H9 (cell line): ENCODE data around the gene RDH12. TPM values are rescaled to one million over a fixed set of nuclear protein-coding genes. Genes with fewer than 3 reads are reported as not detected.

Experiments used
- DNase-seq: peaks from one replicate; pipeline ENCODE4 v3.0.0-alpha.2; 2017
- H2AFZ ChIP-seq: one replicate; pipeline ENCODE4 v1.6.1; 2013; ENCODE audit warnings: mild to moderate bottlenecking, low read length, control low read depth, moderate library complexity
- H2AK5ac ChIP-seq: 2 replicates; pipeline ENCODE4 v1.6.1; 2013; ENCODE audit warnings: low read length, control low read depth, mixed read lengths; ENCODE audit not compliant: insufficient read length
- H2BK120ac ChIP-seq: one replicate; pipeline ENCODE4 v1.6.1; 2013; ENCODE audit warnings: low read depth, mild to moderate bottlenecking, low read length, control low read depth, inconsistent platforms; ENCODE audit not compliant: poor library complexity, severe bottlenecking
- H2BK12ac ChIP-seq: 2 replicates; pipeline ENCODE4 v1.6.1; 2013; ENCODE audit warnings: low read length, control low read depth, mixed read lengths, low read depth; ENCODE audit not compliant: insufficient read length
- H2BK15ac ChIP-seq: 2 replicates; pipeline ENCODE4 v1.6.1; 2013; ENCODE audit warnings: low read depth, low read length, control low read depth
- H2BK20ac ChIP-seq: one replicate; pipeline ENCODE4 v1.6.1; 2013; ENCODE audit warnings: low read depth, mild to moderate bottlenecking, low read length, control low read depth, inconsistent platforms; ENCODE audit not compliant: poor library complexity, severe bottlenecking
- H2BK5ac ChIP-seq: 2 replicates; pipeline ENCODE4 v1.6.1; 2013; ENCODE audit warnings: low read length, control low read depth, mixed read lengths; ENCODE audit not compliant: insufficient read length
- H3K14ac ChIP-seq: 2 replicates; pipeline ENCODE4 v1.6.1; 2013; ENCODE audit warnings: low read length, control low read depth; ENCODE audit not compliant: insufficient read depth
- H3K18ac ChIP-seq: 2 replicates; pipeline ENCODE4 v1.6.1; 2013; ENCODE audit warnings: low read depth, mild to moderate bottlenecking, mixed read lengths, low read length, control low read depth; ENCODE audit not compliant: insufficient read length
- H3K23ac ChIP-seq: 2 replicates; pipeline ENCODE4 v1.6.1; 2013; ENCODE audit warnings: low read length, control low read depth, mixed read lengths, low read depth; ENCODE audit not compliant: insufficient read length
- H3K23me2 ChIP-seq: 2 replicates; pipeline ENCODE4 v1.6.1; 2013; ENCODE audit warnings: low read depth, mild to moderate bottlenecking, mixed read lengths, low read length, control low read depth; ENCODE audit not compliant: insufficient read length, poor library complexity, severe bottlenecking
- H3K27ac ChIP-seq: 2 replicates; pipeline ENCODE4 v1.5.1; 2013; ENCODE audit warnings: low read length, control low read depth, mixed read lengths, low read depth; ENCODE audit not compliant: insufficient read length
- H3K27me3 ChIP-seq: 2 replicates; pipeline ENCODE4 v1.6.1; 2013; ENCODE audit warnings: low read length, control low read depth, inconsistent platforms; ENCODE audit not compliant: insufficient read depth
- H3K4ac ChIP-seq: 2 replicates; pipeline ENCODE4 v1.6.1; 2013; ENCODE audit warnings: low read depth, mild to moderate bottlenecking, control low read depth, inconsistent platforms, low read length, moderate library complexity
- H3K4me1 ChIP-seq: 2 replicates; pipeline ENCODE4 v1.6.1; 2013; ENCODE audit warnings: low read length, control low read depth, inconsistent platforms; ENCODE audit not compliant: insufficient read depth
- H3K4me2 ChIP-seq: 2 replicates; pipeline ENCODE4 v1.6.1; 2013; ENCODE audit warnings: low read length, control low read depth, mixed read lengths; ENCODE audit not compliant: insufficient read length, insufficient read depth
- H3K56ac ChIP-seq: 2 replicates; pipeline ENCODE4 v1.6.1; 2013; ENCODE audit warnings: low read depth, mild to moderate bottlenecking, mixed read lengths, low read length, control low read depth; ENCODE audit not compliant: insufficient read length
- H3K79me1 ChIP-seq: 2 replicates; pipeline ENCODE4 v1.6.1; 2013; ENCODE audit warnings: low read depth, mild to moderate bottlenecking, moderate library complexity, low read length, control low read depth, inconsistent platforms; ENCODE audit not compliant: insufficient read depth, poor library complexity, severe bottlenecking
- H3K79me2 ChIP-seq: 2 replicates; pipeline ENCODE4 v1.6.1; 2013; ENCODE audit warnings: low read length, control low read depth, inconsistent platforms; ENCODE audit not compliant: insufficient read depth
- H3K9ac ChIP-seq: 2 replicates; pipeline ENCODE4 v1.6.1; 2013; ENCODE audit warnings: low read length, control low read depth, mixed read lengths; ENCODE audit not compliant: insufficient read length; ENCODE audit errors: extremely low read depth
- H3K9me3 ChIP-seq: one replicate; pipeline ENCODE4 v1.6.1; 2013; ENCODE audit warnings: low read depth, low read length, inconsistent platforms; ENCODE audit not compliant: control insufficient read depth
- H3T11ph ChIP-seq: one replicate; pipeline ENCODE4 v1.6.1; 2013; ENCODE audit warnings: mild to moderate bottlenecking, low read length, control low read depth, inconsistent platforms
- H4K20me1 ChIP-seq: one replicate; pipeline ENCODE4 v1.6.1; 2013; ENCODE audit not compliant: control insufficient read depth, insufficient read length, insufficient read depth
- H4K5ac ChIP-seq: 2 replicates; pipeline ENCODE4 v1.6.1; 2013; ENCODE audit warnings: low read depth, mild to moderate bottlenecking, mixed read lengths, low read length, control low read depth; ENCODE audit not compliant: insufficient read length
- H4K8ac ChIP-seq: replicated peaks from 2 replicates; pipeline ENCODE4 v1.6.1; 2013; ENCODE audit warnings: low read length, control low read depth, mixed read lengths, low read depth; ENCODE audit not compliant: insufficient read length
- H4K91ac ChIP-seq: 2 replicates; pipeline ENCODE4 v1.6.1; 2013; ENCODE audit warnings: low read depth, mild to moderate bottlenecking, moderate library complexity, mixed read lengths, low read length, control low read depth; ENCODE audit not compliant: insufficient read length
- H3K27ac Mint-ChIP-seq, 3 experiments: 2 replicates in 2 of 3; 3 replicates in 1 of 3; pipeline ENCODE4 v1.8.0; 2020 to 2021; ENCODE audit warnings: mixed read lengths in 3 of 3, mild to moderate bottlenecking in 1 of 3, moderate library complexity in 1 of 3
- H3K27me3 Mint-ChIP-seq: 2 replicates; pipeline ENCODE4 v1.8.0; 2021; ENCODE audit warnings: low read depth, mild to moderate bottlenecking, moderate library complexity, mixed read lengths
- H3K36me3 Mint-ChIP-seq, 3 experiments: 2 replicates in 2 of 3; 3 replicates in 1 of 3; pipeline ENCODE4 v1.8.0; 2020 to 2021; ENCODE audit warnings: low read depth in 3 of 3, mixed read lengths in 3 of 3; ENCODE audit not compliant: insufficient read depth in 1 of 3
- H3K4me1 Mint-ChIP-seq, 2 experiments: 2 replicates each; pipeline ENCODE4 v1.8.0; 2020; ENCODE audit warnings: mixed read lengths in 2 of 2
- H3K4me3 Mint-ChIP-seq, 2 experiments: 2 replicates in 1 of 2; 3 replicates in 1 of 2; pipeline ENCODE4 v1.8.0; 2020 to 2021; ENCODE audit warnings: mild to moderate bottlenecking in 2 of 2, mixed read lengths in 2 of 2, moderate library complexity in 1 of 2
- H3K9me3 Mint-ChIP-seq, 2 experiments: 2 replicates in 1 of 2; 3 replicates in 1 of 2; pipeline ENCODE4 v1.8.0; 2020; ENCODE audit warnings: mild to moderate bottlenecking in 2 of 2, mixed read lengths in 2 of 2, moderate library complexity in 1 of 2
- WGBS: extraction: QIAGEN DNeasy Blood & Tissue Kit; methylation state at CpG from one replicate; pipeline ENCODE4 v1.1.7; 2013; ENCODE audit warnings: missing lambda C conversion rate, low lambda C conversion rate, mixed read lengths; ENCODE audit not compliant: insufficient read length; ENCODE audit errors: extremely low coverage; 5-methylcytosine and 5-hydroxymethylcytosine counted together
- total RNA-seq: library from RNA; stranded (reverse); gene quantifications from 2 replicates; pipeline ENCODE4 v1.2.1, GENCODE V29; 2021
- TF ChIP-seq, protein P1 (sequence below): fragments of 200-600 bp; sonication (generic); conservative IDR thresholded peaks from 3 replicates; pipeline ENCODE4 v1.8.0; 2021; ENCODE audit warnings: antibody characterized with exemption, mild to moderate bottlenecking

RDH12 gene
- total RNA-seq, 1 experiment from 2014 or later, result 0.74 TPM

DNA sequence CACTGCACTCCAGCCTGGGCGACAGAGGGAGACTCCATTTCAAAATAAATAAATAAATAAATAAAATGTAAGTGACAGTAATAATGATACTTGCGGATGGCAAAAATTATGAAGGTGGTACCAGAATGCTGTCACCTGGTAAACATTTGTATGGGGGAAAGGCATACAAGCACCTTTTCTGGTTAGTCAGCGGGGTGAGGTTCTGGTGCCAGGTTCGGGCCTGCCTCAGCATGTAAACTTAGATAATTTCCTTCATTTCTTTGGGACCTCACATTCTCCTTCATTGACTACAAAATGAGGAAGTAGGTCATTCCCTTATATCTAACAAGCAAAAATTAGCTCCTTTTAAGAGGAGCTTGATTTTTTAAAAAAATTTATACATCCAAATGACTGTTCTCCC is 38.1 kb upstream of the RDH12 start:
- DNase-seq, result no peak
- Histone ChIP-seq H3K9me3 (no peaks in the 10 kb centered on the region), H3K79me2 (peaks cover 3% of the 10 kb centered on the region; the same call in 1 of the 2 replicates), H3K4me2 (no peak overlapping the region), H3T11ph (no peak overlapping the region), H2BK120ac (no peak overlapping the region), H4K91ac (no peak overlapping the region), H2BK5ac (no peak overlapping the region), H2BK20ac (no peak overlapping the region), H3K14ac (no peak overlapping the region), H3K4ac (no peak overlapping the region), H3K9ac (no peak overlapping the region), H3K4me1 (no peaks in the 10 kb centered on the region), H3K27ac (no peak overlapping the region), H3K79me1 (no peaks in the 10 kb centered on the region), H2BK15ac (no peak overlapping the region), H4K8ac (no peak overlapping the region), H4K20me1 (no peaks in the 10 kb centered on the region), H3K23ac (no peak overlapping the region), H3K23me2 (no peaks in the 10 kb centered on the region), H2AFZ (no peak overlapping the region), H2AK5ac (no peak overlapping the region), H3K27me3 (no peaks in the 10 kb centered on the region), H3K56ac (no peak overlapping the region), H4K5ac (no peak overlapping the region), H2BK12ac (no peak overlapping the region), H3K18ac (no peak overlapping the region)
- H3K4me3 Mint-ChIP-seq, result no peak overlapping the region
- H3K27ac Mint-ChIP-seq, result no peak overlapping the region
- no CpG with 5 or more reads among the region's 4 CpGs for WGBS
- H3K4me1 Mint-ChIP-seq, result peaks cover 1% of the 10 kb centered on the region in 2 experiments
- peaks cover under 1 to 15% (median 7%) of the 10 kb centered on the region in 3 experiments; a peak in 6 of 7 replicates for H3K36me3 Mint-ChIP-seq
- TF ChIP-seq, protein P1, sequence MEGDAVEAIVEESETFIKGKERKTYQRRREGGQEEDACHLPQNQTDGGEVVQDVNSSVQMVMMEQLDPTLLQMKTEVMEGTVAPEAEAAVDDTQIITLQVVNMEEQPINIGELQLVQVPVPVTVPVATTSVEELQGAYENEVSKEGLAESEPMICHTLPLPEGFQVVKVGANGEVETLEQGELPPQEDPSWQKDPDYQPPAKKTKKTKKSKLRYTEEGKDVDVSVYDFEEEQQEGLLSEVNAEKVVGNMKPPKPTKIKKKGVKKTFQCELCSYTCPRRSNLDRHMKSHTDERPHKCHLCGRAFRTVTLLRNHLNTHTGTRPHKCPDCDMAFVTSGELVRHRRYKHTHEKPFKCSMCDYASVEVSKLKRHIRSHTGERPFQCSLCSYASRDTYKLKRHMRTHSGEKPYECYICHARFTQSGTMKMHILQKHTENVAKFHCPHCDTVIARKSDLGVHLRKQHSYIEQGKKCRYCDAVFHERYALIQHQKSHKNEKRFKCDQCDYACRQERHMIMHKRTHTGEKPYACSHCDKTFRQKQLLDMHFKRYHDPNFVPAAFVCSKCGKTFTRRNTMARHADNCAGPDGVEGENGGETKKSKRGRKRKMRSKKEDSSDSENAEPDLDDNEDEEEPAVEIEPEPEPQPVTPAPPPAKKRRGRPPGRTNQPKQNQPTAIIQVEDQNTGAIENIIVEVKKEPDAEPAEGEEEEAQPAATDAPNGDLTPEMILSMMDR, result no peak
- no peaks in the 10 kb centered on the region for H3K27me3 Mint-ChIP-seq
- no peaks in the 10 kb centered on the region for H3K9me3 Mint-ChIP-seq
